GM19452 (cell line): ENCODE measurements around the gene ZP3.
"Not testable (repeated sequence)": the region's sequence is repeated elsewhere in the genome, so short reads cannot be mapped to it uniquely, and the experiment has no call there.

Source experiments
- ATAC-seq: cut with Tn5 transposase; IDR thresholded peaks from one replicate; pipeline ENCODE4 v1.9.1; 2021; ENCODE audit not compliant: unreplicated experiment

The ZP3 gene

DNA sequence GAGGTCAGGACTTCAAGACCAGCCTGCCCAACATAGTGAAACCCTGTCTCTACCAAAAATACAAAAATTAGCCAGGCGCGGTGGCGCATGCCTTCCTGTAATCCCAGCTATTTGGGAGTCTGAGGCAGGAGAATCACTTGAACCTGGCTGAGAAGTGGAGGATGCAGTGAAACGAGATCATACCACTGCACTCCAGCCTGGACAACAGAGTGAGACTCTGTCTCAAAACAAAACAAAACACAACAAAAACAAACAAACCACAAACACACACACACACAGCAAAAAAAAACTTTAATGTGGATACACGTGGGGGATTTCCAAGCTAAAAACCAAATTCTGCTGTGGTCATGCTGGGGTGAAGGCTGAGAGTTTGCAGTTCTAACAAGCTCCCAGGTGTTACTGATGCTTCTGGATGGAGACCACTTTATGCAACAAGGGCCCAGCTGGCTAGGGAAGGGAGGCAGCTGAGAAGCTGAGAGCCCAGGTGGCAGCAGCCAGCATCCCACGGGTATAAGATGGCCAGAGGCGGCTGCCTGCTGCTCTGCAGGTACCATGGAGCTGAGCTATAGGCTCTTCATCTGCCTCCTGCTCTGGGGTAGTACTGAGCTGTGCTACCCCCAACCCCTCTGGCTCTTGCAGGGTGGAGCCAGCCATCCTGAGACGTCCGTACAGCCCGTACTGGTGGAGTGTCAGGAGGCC lies at the start of gene ZP3:
Gene ZP3, plus strand, starts transcription at position 538 of the 699 bp plus-strand sequence. Its CDS starts 15 bp downstream, at position 553.
- no peak for ATAC-seq

DNA sequence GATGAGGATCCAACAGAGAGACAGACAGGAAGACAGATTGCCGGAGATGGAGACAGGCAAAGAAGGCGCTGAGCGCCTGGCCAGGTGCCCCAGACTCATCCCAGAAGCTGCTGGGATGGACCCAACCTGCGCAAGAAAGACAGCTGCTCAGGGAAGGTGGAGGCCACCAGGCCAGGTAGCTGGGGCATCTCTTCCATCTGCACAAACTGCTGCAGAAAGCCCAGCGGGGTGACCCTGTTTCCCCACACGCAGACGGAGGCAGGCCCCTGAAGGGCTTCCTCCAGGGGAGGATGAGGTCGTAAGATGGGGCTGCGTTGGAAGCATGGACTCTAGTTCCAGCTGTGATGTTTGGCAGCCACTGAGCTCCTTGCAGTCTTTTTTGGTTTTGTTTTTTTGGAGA lies 49.5 kb upstream of the ZP3 start:
- ATAC-seq = no peak

DNA sequence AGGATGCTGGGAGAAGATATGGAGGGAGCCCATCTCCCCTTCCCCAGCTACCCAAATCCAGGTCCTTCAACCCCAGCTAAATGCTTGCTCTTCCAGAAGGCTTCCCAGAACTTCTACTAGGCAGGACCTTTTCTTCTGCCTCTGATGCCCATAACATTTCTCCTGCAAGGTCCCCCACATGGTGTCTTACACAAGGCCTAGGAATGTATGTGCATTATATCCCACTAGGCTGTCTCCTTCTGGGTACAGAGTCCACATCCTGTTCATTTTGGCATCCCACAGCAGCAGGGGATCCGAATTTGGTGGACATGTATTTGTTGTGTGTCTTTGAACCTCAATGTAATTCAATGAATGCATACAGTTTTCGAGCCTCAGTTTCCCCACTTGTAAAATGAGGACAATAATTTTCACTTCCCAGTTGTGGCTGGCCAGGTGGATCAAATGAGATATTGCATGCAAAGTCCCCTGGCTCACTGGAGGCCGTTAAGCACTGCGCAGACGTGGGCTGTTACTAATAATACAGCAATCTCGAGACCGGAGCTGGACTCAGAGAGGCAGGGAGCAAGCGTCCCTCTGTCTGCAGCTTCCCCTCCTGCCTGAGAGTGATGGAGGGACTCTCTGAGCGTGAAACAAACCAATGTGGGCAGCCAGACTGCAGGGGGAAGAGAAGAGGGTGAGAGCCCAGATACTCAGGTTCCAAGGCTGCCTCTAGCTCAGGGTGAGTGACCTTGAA lies 47.4 kb upstream of the ZP3 start:
- no peak for ATAC-seq

DNA sequence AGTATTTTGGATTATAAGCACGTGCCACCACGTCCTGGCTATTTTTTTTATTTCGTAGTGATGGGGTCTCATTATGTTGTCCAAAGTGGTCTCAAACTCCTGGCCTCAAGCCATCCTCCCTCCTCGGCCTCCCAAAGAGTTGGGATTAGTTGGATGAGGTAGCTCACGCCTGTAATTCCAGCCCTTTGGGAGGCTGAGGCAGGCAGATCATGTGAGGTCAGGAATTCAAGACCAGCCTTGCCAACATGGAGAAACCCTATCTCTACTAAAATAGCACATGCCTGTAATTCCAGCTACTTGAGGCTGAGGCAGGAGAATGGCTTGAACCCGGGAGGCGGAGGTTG lies 44.2 kb upstream of the ZP3 start:
- ATAC-seq = no peak

DNA sequence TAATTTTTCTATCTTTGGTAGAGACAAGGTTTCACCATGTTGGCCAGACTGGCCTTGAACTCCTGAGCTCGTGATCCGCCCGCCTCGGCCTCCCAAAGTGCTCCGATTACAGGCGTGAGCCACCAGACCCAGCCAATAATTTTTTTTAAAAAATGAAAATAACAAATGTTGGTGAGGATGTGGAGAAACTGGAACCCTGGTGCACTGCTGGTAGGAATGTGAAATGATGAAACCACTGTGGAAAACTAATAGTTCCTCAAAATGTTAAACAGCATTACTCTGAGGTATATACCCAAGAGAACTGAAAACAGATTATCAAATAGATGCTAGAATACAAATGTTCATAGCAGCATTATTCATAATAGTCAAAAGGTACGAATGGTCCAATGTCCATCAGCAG lies 42.9 kb upstream of the ZP3 start:
- ATAC-seq = no peak

DNA sequence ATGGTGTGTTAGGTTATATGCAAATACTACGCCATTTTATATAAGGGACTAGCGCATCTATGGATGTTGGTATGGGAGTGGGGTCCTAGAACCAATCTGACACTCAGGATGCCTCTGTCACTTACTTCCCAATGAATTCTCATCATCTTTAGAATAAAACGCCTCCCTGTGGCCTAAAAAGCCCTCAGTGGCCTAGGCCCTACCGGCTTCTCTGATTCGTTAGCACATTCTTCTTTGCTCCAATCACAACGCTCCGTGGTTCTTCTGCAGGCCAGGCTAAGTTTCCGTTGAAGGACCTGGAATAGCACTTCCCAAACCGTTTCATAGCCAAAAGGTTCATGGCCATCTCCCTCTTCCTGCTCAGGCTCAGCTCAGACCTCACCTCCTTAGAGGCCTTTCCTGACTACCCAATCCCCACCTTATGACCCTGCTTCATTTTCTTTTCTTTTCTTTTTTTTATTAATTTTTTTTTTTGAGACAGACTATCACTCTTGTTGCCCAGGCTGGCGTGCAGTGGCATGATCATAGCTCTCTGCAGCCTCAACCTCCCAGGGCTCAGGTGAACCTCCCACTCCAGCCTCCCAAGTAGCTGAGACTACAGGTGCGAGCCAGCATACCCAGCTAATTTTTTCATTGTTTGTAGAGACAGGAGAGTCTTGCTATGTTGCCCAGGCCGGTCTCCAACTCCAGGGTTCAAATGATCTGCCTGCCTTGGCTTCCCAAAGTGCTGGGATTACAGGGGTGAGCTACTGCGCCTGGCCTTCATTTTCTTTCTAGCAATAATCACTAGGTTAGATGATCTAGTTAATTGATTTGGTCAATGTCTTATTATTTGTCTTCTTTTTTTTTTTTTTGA lies 41.4 kb upstream of the ZP3 start:
- ATAC-seq = no peak

DNA sequence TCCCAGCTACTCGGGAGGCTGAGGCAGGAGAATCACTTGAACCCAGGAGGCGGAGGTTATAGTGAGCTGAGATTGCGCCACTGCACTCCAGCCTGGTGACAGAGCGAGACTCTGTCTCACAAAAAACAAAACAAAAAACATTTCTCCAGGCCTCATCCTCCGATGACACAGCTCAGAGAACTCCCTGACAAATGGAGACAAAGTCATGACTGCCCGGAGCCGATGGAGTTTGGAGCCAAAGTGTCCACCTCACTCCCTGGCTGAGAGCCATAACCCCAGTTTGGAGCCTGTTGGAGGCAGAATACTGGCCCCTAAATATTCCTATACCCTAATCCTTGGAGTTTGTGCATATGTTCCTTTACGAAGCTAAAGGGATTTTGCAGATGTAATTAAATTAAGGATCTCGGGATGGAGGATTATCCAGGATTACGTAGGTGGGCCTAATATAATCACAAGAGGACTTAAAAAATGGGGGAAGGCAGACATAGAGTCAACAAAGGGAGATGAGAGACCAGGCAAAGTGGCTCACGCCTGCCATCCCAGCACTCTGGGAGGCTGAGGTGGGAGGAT lies 38.0 kb upstream of the ZP3 start:
- no peak for ATAC-seq

DNA sequence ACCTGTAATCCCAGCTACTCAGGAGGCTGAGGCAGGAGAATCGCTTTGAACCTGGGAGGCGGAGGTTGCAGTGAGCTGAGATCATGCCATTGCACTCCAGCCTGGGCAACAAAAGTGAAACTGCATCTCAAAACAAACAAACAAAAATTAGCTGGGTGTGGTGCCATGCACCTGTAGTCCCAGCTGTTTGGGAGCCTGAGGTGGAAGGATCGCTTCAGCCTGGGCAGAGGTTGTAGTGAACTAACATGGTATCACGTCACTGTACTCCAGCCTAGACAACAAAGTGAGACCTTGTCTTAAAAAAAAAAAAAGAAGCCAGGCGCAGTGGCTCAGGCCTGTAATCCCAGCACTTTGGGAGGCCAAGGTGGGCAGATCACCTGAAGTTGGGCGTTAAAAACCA lies 37.0 kb upstream of the ZP3 start:
- ATAC-seq = not testable (repeated sequence)

DNA sequence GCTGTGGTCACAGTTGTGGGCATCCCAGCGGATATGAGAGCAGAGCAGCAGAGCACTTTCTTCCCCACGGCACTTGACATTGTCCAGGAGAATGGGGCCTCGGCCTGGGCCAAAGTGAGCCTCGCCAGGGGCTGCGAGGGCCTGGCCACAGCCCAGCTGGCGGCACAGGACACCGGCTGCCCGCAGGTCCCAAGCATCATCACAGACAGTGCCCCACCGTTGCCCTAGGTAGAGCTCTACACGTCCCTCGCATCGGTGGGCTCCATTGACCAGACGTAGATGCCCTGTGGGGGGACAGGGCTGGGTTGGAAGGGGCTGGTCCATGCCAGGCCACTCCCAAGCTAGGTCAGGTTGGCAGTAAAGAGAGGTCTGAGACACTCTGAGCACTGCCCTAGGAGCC lies 34.7 kb upstream of the ZP3 start:
- no peak for ATAC-seq

DNA sequence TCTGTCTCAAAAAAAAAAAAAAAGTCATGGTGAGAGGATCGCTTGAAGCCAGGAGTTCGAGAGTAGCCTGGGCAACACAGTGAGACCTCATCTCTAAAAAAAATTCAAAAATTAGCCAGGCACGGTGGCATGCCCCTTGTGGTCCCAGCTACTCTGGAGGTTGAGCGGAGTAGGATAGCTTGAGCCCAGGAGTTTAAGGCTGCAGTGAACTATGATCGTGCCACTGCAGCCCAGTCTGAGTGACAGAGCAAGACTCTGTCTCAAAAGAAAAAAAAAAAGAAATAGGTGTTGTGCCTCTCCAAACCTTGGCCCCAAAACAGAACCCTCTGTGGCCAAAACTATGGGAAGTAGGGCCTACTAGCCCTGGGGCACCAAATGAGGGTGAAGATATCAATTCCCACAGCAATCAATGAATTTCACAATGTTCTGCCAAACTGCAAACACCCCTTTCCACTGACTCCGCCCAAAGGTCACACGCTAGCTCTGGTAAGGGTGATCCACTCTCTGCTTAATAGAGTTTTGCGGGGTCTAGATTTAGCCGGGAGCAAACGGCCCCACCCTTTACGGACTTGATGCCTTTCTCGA lies 32.1 kb upstream of the ZP3 start:
- no peak for ATAC-seq

DNA sequence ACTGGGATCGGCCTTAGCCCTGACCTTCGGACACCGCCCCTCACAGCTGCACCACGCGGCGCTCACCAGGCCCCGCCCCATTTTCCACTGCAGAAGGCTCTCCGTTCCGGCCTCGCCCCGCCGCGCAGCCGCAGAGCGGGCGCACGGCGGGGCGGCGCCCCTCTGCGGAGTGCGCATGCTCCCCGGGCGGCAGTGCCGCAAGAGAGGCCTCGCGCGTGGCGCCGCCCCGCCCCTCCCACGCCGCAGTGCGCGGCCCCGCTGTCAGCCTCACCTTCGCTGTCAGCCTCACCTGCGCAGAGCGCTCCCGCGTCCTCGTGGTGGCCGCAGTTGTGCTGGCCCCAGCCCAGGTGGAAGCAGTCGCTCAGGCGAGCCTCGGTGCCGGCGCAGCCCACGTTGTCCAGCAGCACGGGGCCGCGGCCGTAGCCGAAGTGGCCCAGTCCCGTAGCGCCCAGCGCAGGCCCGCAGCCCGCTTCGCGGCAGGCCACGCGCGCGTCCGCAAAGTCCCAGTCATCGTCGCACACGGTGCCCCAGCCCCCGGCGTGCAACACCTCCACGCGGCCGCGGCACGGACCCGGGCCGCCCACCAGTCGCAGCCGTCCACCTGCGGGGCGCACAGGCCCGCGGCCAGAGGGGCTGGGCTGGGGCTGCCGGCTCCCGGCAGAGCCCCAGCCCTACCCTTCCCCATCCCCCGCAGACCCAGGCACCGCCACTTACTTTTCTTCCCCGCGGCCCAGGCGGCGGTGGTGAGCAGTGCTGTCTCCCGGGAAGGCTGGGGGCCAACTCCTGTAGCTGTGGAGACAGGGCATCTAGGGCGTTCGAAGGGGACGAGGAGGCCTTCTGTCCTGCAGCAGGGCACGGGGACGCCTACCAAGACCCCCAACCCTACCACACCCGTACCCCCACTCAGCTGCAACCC lies 31.4 kb upstream of the ZP3 start:
- peak; percentile 91 for ATAC-seq

DNA sequence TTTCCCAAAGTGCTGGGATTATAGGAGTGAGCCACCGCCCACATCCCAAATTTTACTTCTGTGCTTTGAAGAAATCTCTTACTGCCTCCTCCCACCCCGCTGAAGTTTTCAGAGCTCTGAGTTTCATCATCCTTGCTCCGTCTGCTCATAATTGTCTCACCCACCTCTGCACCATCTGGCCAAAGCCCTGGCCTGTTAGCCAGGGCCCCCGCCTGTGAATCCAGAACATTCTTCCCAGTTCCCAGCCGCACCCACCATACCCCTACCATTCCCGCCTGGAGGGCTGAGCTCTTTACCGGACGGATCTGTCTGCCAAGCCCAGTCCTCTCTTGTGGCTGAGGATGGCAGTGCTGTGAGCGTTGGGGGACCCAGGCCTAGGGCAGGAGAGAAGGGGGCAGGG lies 29.8 kb upstream of the ZP3 start:
- ATAC-seq = no peak

DNA sequence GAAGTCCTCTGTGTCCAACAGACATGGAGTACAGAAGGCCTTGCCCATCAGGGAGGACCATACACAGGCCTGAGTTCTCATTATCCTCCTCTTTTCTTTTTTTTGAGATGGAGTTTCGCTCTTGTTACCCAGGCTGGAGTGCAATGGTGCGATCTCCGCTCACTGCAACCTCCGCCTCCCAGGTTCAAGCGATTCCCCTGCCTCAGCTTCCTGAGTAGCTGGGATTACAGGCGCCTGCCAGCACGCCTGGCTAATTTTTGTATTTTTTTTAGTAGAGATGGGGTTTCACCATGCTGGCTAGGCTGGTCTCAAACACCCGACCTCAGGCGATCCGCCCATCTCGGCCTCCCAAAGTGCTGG lies 29.2 kb upstream of the ZP3 start:
- not testable (repeated sequence) for ATAC-seq

DNA sequence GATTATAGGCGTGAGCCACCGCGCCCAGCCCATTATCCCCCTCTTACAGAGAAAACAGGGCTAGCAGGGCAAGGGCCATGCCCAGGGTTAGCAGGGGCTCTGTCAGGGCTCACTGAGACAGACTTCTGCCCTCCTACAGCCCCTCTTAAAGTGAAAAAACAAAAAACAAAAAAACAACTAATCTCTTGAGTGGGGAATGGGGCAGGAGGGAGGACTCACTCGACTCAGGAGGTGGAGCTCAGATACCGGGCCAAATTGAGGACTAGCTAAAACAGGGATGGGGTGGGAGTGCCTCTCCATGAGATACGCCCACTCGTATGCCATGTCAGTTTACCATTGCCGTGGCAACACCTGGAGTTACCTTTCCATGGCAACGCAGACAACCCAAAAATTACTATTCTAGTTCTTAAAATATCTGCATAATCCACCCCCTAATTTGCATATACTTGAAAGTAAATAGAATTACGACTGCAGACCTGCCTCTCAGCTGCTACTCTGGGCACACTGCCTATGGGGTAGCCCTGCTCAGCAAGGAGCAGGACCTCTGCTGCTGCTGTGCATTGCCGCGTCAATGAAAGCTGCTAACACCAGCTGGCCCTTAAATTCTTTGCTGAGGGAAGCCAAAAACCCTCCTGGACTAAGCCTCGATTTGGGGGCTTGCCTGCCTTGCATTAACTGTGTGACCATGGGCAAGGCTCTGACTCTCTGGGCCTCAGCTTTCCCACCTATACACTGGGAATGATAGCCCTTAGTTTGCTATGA lies 28.6 kb upstream of the ZP3 start:
- no peak for ATAC-seq

DNA sequence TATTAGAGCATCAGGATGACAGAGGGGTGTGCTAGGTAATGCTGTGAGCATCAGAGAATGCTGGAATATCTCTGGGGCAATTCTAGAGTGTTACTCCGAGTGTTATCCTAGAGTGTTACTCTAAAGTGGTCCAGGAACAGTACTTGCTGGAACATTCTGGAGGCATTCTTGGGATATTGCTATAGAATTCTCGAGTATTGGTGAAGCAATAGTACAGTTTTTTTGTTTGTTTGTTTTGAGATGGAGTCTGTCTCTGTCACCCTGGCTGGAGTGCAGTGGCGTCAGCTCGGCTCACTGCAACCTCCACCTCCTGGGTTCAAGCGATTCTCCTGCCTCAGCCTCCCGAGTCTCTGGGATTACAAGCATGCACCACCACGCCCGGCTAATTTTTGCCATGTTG lies 27.9 kb upstream of the ZP3 start:
- ATAC-seq = no peak

DNA sequence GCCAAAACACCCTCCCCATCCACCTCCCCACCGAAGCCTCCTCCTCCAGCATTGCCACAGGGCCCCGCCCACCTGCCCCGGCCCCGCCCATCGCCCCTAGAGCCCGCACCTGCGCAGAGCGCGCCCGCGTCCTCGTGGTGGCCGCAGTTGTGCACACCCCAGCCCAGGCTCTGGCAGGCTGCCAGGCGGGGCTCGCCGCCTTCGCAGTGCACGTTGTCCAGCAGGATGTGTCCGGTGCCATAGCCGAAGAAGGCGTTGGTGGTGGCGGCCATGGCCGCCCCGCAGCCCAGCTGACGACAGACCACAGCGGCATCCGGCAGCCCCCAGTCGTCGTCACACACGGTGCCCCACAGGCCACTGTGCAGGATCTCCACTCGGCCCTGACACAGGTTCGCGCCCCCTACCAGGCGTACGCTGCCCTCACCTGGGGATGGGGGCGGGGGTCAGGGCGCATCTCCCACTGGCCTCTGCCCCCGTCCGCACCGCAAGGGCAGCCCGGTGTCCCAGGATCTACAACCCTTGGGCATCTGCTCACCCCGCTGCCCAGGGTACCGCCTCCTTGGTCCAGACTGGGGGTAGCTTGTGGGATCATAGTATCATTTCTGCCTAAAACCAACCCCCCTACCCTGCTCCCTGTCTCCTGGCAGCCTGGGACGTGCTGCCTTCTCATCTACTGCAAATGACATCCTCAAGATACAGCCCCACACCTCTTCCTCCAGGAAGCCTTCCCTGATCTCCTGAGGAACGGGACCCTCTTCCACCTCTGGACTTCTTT lies 27.2 kb upstream of the ZP3 start:
- no peak for ATAC-seq

DNA sequence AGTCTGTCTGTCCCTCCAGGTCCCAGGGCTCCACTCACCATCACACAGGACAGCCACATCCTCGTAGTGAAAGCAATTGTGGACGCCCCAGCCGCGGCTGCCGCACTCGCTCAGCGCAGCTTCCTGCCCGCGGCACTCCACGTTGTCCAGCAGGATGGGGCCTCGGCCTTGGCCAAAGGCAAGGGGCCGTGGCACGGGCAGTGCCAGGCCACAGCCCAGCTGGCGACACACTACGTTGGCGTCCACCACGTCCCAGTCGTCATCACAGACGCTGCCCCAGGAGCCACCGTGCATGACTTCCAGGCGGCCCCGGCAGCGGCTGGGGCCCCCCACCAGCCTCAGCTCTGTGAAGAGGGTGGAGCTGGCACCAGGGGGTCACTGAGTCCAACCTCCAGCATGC lies 24.5 kb upstream of the ZP3 start:
- ATAC-seq = no peak

DNA sequence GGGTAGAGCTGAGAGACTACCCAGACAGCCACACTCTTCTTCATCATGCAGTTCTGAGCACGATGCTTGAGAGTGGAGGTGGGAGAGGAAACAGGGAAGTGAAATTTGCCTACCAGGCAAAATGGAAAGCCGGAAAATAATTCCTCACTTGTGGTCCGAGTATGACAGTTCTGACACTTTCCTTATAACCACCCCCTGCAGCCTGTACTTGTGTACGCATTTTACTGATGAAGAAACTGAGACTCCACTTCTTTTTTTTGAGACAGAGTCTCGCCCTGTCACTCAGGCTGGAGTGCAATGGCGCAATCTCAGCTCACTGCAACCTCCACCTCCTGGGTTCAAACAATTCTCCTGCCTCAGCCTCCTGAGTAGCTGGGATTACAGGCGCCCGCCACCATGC lies 21.7 kb upstream of the ZP3 start:
- ATAC-seq = not testable (repeated sequence)
